Endothelial cell of umbilical vein (primary cell): Measurements from ENCODE around the gene UBE2C. TPM values are rescaled to one million over a fixed set of nuclear protein-coding genes. Genes with fewer than 3 reads are reported as not detected.
"Not testable (repeated sequence)": the region's sequence is repeated elsewhere in the genome, so short reads cannot be mapped to it uniquely, and the experiment has no call there.

Experiments used
- BruUV-seq: library from RNA; stranded (reverse); fragments of 400-500 nt; replicated peaks from 2 replicates; lab custom pipeline; 2021; lab: Mats Ljungman, UMichigan
- CTCF ChIA-PET: fragments of 300-600, 350-600 bp; sonication (Branson Sonifier 250); formaldehyde crosslinking; loops from one replicate; lab custom pipeline; 2021; ENCODE audit warnings: antibody characterized with exemption, inconsistent platforms; lab: Charles Lee
- POLR2A ChIA-PET: fragments of 300-600, 350-600 bp; sonication (Branson Sonifier 250); formaldehyde crosslinking; loops from one replicate; lab custom pipeline; 2021; ENCODE audit warnings: antibody characterized with exemption, inconsistent platforms; lab: Charles Lee
- DNase-seq: peaks from one replicate; pipeline ENCODE4 v3.0.0-alpha.2; 2011; ENCODE audit warnings: low read depth, low spot score
- FAIRE-seq: peaks from 2 replicates; lab custom pipeline; 2011; peaks lifted over from hg19 to GRCh38; lab: Jason Lieb, UNC
- H2AFZ ChIP-seq: 2 replicates; pipeline ENCODE4 v1.6.0; 2012; ENCODE audit warnings: low read depth, low read length, control low read depth, inconsistent platforms
- H3K27ac ChIP-seq: 2 replicates; pipeline ENCODE4 v1.5.1; 2011; ENCODE audit warnings: low read depth, mild to moderate bottlenecking, control low read depth, low read length, moderate library complexity; ENCODE audit not compliant: insufficient read depth
- H3K27me3 ChIP-seq, 2 experiments: 2 replicates each; pipeline versions ENCODE4 v1.6.0 to v1.6.1; 2011; ENCODE audit warnings: low read length in 2 of 2, mixed read lengths in 1 of 2; ENCODE audit not compliant: control insufficient read depth in 2 of 2, insufficient read depth in 2 of 2
- H3K36me3 ChIP-seq, 2 experiments: 2 replicates in 1 of 2; 3 replicates in 1 of 2; pipeline ENCODE4 v1.5.1; 2011; ENCODE audit warnings: low read length in 2 of 2, mild to moderate bottlenecking in 1 of 2, moderate library complexity in 1 of 2; ENCODE audit not compliant: control insufficient read depth in 2 of 2, insufficient read depth in 2 of 2; ENCODE audit errors: extremely low read depth in 1 of 2
- H3K4me1 ChIP-seq: 3 replicates; pipeline ENCODE4 v1.5.1; 2011; ENCODE audit warnings: mild to moderate bottlenecking, low read length; ENCODE audit not compliant: control insufficient read depth, insufficient read depth; ENCODE audit errors: extremely low read depth
- H3K4me2 ChIP-seq: 2 replicates; pipeline ENCODE4 v1.6.1; 2011; ENCODE audit warnings: low read length, control low read depth, mixed read lengths; ENCODE audit not compliant: insufficient read depth
- H3K4me3 ChIP-seq, 3 experiments: fragments of 200-600 bp in 1 of 3; sonication (generic), shearing (Covaris generic) in 1 of 3; replicated peaks in 1 of 3; 2 replicates each; pipeline ENCODE4 v1.5.1; 2011 to 2016; ENCODE audit warnings: control low read depth in 3 of 3, low read length in 3 of 3, mild to moderate bottlenecking in 2 of 3, inconsistent platforms in 1 of 3, low read depth in 1 of 3, moderate library complexity in 1 of 3; ENCODE audit not compliant: insufficient read depth in 1 of 3
- H3K79me2 ChIP-seq: 2 replicates; pipeline ENCODE4 v1.6.0; 2012; ENCODE audit warnings: low read length, inconsistent platforms; ENCODE audit not compliant: control insufficient read depth, insufficient read depth
- H3K9ac ChIP-seq: replicated peaks from 2 replicates; pipeline ENCODE3; 2011; ENCODE audit warnings: low read length, control low read depth; ENCODE audit not compliant: insufficient read depth; ENCODE audit errors: extremely low read depth
- H3K9me1 ChIP-seq: replicated peaks from 3 replicates; pipeline ENCODE4 v1.6.0; 2011; ENCODE audit warnings: mild to moderate bottlenecking, low read length; ENCODE audit not compliant: control insufficient read depth, insufficient read depth; ENCODE audit errors: extremely low read depth
- H3K9me3 ChIP-seq: replicated peaks from 2 replicates; pipeline ENCODE4 v1.5.1; 2012; ENCODE audit warnings: low read length, inconsistent platforms; ENCODE audit not compliant: control insufficient read depth, insufficient read depth
- H4K20me1 ChIP-seq: replicated peaks from 2 replicates; pipeline ENCODE3; 2011; ENCODE audit warnings: mild to moderate bottlenecking, low read length; ENCODE audit not compliant: control insufficient read depth, insufficient read depth; ENCODE audit errors: extremely low read depth
- EZH2 ChIP-seq: IDR thresholded peaks from 2 replicates; pipeline ENCODE4 v1.6.1; 2012; ENCODE audit warnings: borderline replicate concordance, low read depth, mild to moderate bottlenecking, moderate library complexity, low read length, inconsistent platforms; ENCODE audit not compliant: severe bottlenecking
- FOS ChIP-seq: IDR thresholded peaks from 2 replicates; pipeline ENCODE4 v1.6.1; 2011; ENCODE audit warnings: mild to moderate bottlenecking, low read length, moderate library complexity, borderline replicate concordance; ENCODE audit not compliant: insufficient read depth
- GATA2 ChIP-seq: IDR thresholded peaks from 2 replicates; pipeline ENCODE4 v1.7.0; 2011; ENCODE audit warnings: low read depth, mild to moderate bottlenecking, moderate library complexity, mixed read lengths, low read length; ENCODE audit not compliant: insufficient read length, insufficient read depth
- JUN ChIP-seq: IDR thresholded peaks from 2 replicates; pipeline ENCODE4 v1.6.1; 2011; ENCODE audit warnings: borderline replicate concordance, low read depth; ENCODE audit not compliant: insufficient read length, insufficient read depth
- POLR2A ChIP-seq: IDR thresholded peaks from 2 replicates; pipeline ENCODE4 v1.6.1; 2012; ENCODE audit warnings: low read depth, mild to moderate bottlenecking, control low read depth, low read length
- dilution Hi-C: fragments of 300-500 bp; cut with MboI; formaldehyde crosslinking; loops from one replicate; pipeline ENCODE4 v1.15.0; 2019; ENCODE audit warnings: low sequenced_read_pairs; ENCODE audit not compliant: extremely low pct_ligation_motif_present
- intact Hi-C: fragments of 100-400 bp; cut with micrococcal nuclease; formaldehyde crosslinking; loops from one replicate; pipeline ENCODE4 v1.10.0; 2022
- polyA plus RNA-seq, 4 experiments: library from polyadenylated mRNA; depleted of rRNA in 3 of 4; stranded (reverse) in 3 of 4; unstranded in 1 of 4; fragments of >200 nt; gene quantifications; 2 replicates each; pipeline versions ENCODE4 v1.2.1 to v1.2.3, GENCODE V29; 2011 to 2012; ENCODE audit warnings: missing spikeins in 1 of 4
- total RNA-seq: library from RNA; stranded (reverse); gene quantifications from 2 replicates; pipeline ENCODE4 v1.2.3, GENCODE V29; 2021
- TF ChIP-seq, protein P1 (sequence below): IDR thresholded peaks from 2 replicates; pipeline ENCODE4 v1.6.1; 2011; ENCODE audit not compliant: insufficient read depth, insufficient read length

Gene UBE2C
- total and polyA plus RNA-seq, 2 donors (not counting 3 experiments of a cell fraction or from before 2014, with no cell fraction given) = 129 to 130 TPM

DNA sequence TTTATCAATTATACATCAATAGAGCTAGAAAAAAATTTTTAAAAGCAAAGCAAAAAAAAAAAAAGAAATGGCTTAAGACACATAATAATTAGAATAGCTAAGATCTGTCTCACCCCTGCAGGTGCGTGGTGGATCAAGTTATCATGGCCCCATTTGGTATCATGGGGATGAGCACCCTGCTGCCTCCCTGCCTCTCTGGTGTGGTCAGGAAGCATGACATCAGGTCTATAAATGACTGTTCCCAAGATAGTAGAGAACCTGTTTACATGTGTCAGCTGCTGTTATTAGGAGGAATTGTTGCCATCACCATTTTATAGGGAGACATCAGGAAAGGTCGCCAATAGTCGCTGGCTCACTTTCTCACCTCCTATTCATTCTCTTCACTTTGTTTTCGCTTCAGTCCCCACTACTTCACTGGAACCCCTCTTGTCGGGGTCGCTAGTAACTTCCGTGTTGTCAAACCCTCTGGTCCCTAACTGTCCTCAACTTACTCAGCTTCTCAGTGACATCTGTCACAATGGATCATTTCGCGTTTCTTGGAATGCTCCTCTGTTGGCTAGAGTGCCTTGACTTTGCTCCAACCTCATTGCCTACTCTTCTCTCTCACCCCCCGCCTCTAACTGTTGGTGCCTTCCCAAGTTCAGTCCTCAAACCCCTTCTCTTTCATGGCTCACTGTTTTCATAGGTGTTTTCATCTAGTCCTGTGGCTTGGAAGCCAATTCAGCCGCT, 15.9 kb upstream of the UBE2C start:
- Histone ChIP-seq H3K4me2 (no peak overlapping the region), H3K9ac (no peak overlapping the region), H3K36me3 (peaks cover 12 to 20% of the 10 kb centered on the region in 2 experiments), H4K20me1 (no peaks in the 10 kb centered on the region), H2AFZ (no peak overlapping the region), H3K4me3 (no peak overlapping the region), H3K79me2 (peaks cover 9% of the 10 kb centered on the region), H3K27ac (no peak overlapping the region), H3K27me3 (no peaks in the 10 kb centered on the region), H3K9me1 (no peaks in the 10 kb centered on the region), H3K4me1 (peaks cover 7% of the 10 kb centered on the region), H3K9me3 (no peaks in the 10 kb centered on the region)
- dilution Hi-C loops = no loop called here
- no peak for FAIRE-seq
- intact Hi-C loops = loop anchor here (10.0 kb wide), 1 partner anchor 832 kb away; the partner anchor contains the start of genes STK4 and TOMM34
- ChIA-PET CTCF (interaction anchor here (1.2 kb wide), 1 partner anchor 173 kb away, joined by 4 read pairs; no protein-coding TSS in a partner anchor), POLR2A (no interaction called here)
- BruUV-seq = no TSS peak
- no peak for DNase-seq
- no peak for TF ChIP-seq JUN
- no peak for TF ChIP-seq POLR2A
- TF ChIP-seq, protein P1, sequence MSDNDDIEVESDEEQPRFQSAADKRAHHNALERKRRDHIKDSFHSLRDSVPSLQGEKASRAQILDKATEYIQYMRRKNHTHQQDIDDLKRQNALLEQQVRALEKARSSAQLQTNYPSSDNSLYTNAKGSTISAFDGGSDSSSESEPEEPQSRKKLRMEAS = no peak
- TF ChIP-seq GATA2 = no peak
- TF ChIP-seq FOS = no peak
- no peak for TF ChIP-seq EZH2

DNA sequence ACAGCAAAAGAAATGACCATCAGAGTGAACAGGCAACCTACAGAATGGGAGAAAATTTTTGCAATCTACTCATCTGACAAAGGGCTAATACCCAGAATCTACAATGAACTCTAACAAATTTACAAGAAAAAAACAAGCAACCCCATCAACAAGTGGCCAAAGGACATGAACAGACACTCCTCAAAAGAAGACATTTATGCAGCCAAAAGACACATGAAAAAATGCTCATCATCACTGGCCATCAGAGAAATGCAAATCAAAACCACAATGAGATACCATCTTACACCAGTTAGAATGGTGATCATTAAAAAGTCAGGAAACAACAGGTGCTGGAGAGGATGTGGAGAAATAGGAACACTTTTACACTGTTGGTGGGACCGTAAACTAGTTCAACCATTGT, 14.9 kb upstream of the UBE2C start:
- peaks cover 13 to 23% of the 10 kb centered on the region in 2 experiments for H3K36me3 ChIP-seq
- H4K20me1 ChIP-seq, H3K9me1 ChIP-seq, H3K79me2 ChIP-seq, CTCF ChIA-PET, dilution Hi-C loops, H3K4me3 ChIP-seq, DNase-seq, H3K27me3 ChIP-seq, H3K4me1 ChIP-seq, H2AFZ ChIP-seq, H3K9ac ChIP-seq, H3K9me3 ChIP-seq, BruUV-seq, H3K27ac ChIP-seq, POLR2A ChIA-PET, FAIRE-seq, H3K4me2 ChIP-seq: not testable (repeated sequence)
- intact Hi-C loops = loop anchor here (10.0 kb wide), 1 partner anchor 833 kb away; the partner anchor contains the start of genes STK4 and TOMM34

DNA sequence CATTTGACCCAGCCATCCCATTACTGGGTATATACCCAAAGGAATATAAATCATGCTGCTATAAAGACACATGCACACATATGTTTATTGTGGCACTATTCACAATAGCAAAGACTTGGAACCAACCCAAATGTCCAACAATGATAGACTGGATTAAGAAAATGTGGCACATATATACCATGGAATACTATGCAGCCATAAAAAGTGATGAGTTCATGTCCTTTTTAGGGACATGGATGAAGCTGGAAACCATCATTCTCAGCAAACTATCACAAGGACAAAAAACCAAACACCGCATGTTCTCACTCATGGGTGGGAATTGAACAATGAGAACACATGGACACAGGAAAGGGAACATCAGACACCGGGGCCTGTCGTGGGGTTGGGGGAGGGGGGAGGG, 14.5 kb upstream of the UBE2C start:
- BruUV-seq, H3K9ac ChIP-seq, H3K4me2 ChIP-seq, FAIRE-seq, DNase-seq, H3K9me3 ChIP-seq, H3K27me3 ChIP-seq, H3K27ac ChIP-seq, H2AFZ ChIP-seq, dilution Hi-C loops, H3K79me2 ChIP-seq, H3K4me1 ChIP-seq, H3K9me1 ChIP-seq, H4K20me1 ChIP-seq, H3K4me3 ChIP-seq, POLR2A ChIA-PET: not testable (repeated sequence)
- peaks cover 14 to 24% of the 10 kb centered on the region in 2 experiments for H3K36me3 ChIP-seq
- CTCF ChIA-PET = interaction anchor here (1.2 to 2.1 kb wide), 6 partner anchors 23 to 189 kb away, joined by 3 to 13 read pairs (median 6); no protein-coding TSS in a partner anchor
- intact Hi-C loops = loop anchor here (10.0 kb wide), 1 partner anchor 833 kb away; the partner anchor contains the start of genes STK4 and TOMM34
